ENCODE data around the gene ADCY5. TPM values are rescaled to one million over a fixed set of nuclear protein-coding genes. Genes with fewer than 3 reads are reported as not detected.

ADCY5 gene
- total RNA-seq, 1 donor from 2014 or later = not detected

DNA sequence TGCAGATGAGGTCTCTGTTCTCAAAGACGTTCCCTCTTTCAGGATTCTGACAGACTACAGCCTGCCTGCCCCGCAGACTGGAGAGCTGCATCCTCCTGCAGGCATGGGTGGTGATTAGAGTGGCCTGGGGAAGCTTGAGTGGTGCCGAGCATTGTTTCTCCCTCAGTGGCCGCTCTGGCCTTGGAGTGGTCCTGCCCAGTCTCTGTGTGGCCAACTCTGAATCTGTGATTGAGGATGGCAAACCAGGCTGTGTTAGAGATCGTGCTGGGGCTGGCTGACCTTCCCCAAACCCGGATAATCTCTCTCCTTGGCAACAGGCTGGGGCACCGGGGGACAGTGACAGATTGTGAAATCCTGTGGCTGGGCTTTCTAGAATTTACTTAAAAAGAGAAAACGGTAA, 11.0 kb upstream of the ADCY5 start:
- no peak for DNase-seq (ENCODE audit: extremely low read depth, low read depth, low spot score)

DNA sequence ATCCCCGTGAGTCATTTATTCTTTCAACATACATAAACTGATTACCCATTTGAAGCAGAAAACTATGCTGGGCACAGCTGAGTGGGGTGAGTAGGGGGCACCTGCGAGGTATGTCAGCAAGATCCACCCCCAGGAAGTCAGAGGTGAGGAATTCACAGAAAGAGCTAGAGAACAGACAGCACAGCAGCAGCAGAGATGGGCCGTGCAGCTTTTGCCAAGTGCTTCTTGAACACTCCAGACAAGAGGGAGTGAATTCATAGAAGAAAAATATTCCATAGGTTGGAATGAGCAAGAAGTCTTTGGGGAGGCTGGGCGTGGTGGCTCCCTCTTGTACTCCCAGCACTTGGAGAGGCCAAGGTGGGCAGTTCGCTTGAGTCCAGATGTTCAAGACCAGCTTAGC, 9.4 kb upstream of the ADCY5 start:
- DNase-seq (ENCODE audit: extremely low read depth, low read depth, low spot score) = no peak

DNA sequence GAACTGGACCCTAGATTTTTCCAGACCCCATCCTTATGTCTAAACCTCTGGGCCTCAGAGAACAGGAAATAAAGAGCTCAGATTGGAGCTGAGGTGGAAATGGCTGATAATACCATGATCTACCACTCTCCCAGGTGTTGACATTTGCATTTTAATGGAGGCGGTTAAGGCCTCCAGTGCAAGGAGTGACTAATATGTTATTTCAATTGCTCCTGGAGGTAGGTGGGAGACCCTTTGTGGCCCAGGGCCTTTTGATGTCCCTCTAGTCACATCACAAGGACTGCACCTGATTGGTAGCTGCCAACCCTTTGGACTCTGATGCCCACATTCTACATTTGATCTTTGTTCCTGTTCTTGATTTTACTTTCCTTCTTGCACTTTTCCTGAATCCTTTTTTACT, 9.0 kb upstream of the ADCY5 start:
- no peak for DNase-seq (ENCODE audit: extremely low read depth, low read depth, low spot score)

DNA sequence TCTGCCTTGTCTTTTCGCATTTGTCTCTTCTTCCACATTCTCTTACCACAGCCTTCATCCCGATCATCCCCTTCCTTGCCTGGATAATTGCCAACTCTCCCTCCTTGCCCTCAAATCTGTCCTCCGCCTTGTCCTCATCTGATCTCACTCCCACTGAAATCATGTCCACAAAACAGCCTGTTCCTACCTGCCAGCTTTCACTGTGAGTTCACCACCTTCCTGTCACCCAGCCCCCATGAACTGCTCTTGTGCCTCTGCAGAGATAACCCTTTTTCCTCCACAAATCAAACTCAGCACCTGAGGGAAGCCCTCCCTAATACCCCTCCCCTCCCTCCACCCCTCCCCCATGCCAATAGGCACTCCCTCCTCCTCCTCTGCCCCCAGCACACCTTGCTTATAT, 4.8 kb upstream of the ADCY5 start:
- no peak for DNase-seq (ENCODE audit: extremely low read depth, low read depth, low spot score)

DNA sequence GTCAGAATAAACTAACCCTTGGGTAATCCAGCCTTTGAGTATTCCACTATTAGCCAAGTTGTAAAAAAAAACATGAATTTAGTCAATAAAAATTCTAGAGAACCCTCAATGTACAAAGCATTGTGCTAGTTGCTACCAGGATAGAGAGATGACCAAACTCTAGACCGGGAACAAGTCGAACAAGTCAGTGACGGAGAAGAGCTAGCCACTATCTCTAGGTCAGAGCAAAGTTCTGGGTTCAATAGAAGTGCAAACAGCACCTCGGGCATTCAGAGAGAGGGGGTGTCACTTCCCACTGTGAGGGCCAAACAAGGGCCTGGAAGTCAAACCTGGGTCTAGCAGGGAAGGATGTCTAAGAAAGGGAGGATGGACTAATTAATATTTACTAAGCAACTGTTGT, 2.3 kb upstream of the ADCY5 start:
- DNase-seq (ENCODE audit: extremely low read depth, low read depth, low spot score) = no peak

DNA sequence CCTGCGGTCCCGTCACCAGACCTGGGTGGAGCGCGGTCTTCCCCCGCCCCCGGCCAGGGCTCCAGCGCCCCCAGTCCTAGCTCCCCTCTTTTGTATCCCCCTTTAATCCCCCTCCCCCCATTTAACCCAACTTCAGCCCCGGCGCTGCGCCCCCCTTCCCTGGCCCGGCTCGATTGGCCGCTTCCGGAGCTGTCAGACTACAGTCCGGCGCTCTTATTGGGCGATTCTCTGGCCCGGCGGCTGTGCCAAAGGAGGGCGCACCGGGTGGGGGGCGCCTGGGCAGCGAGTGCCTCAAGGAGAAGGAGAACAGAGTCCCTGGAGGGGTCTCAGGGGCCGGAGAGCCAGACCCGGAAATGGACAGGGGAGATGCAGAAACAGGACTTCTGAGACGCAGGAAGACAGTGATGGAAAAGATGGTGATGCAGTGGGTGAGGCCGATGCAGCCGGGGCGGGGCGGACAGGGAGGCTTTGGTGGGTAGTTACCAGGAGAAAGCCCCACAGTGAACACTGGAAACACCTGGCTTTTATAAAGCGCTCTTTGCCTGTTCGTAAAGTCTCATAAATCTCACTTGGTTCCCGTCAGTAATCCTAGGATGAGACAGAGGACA, 1.2 kb upstream of the ADCY5 start:
- DNase-seq (ENCODE audit: extremely low read depth, low read depth, low spot score) = no peak

DNA sequence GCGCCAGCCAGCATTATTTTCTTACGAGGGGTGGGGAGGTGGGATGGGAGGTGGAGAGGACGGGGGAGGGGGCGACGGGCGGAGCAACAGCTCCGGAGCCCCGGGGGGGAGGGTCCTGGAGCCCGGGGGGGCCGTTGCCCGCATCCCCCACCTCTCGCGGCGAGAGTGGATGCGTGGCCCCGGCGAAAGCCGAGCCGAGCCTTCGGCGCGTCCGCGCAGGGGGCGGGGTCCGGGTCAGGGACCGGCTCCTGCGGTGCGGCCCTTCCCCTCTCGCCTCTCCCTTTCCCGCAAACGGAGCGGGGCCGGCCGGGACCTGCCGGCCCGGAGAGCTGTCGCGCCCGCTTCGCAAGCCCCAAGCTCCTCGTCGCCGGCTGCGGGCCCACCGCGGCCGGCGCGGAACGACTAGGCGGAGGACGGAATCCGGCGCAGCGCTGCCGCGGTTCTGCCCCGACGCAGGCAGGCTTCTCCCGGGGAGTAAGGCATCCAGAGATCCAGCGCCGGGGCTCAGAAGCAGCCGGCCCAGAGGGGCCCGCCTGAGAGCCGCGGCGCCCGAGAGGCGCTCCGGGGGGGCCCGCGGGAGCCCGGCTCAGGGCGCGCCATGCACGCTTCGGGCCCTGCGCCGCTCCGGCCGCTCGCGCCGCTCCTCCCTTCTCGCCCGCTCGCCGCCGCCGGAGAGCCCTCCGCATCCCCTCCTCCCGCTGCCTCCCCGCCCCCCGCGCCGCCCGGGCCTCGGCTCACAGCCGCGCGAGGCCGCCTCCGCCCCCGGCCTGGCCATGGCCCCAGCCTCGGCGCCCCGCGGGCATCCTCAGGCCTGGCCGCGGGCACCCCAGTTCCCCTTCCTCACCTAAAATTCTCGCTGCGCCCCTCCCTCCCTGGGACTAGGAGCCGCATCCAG, 459 bp upstream of the ADCY5 start:
- DNase-seq (ENCODE audit: extremely low read depth, low read depth, low spot score) = no peak

DNA sequence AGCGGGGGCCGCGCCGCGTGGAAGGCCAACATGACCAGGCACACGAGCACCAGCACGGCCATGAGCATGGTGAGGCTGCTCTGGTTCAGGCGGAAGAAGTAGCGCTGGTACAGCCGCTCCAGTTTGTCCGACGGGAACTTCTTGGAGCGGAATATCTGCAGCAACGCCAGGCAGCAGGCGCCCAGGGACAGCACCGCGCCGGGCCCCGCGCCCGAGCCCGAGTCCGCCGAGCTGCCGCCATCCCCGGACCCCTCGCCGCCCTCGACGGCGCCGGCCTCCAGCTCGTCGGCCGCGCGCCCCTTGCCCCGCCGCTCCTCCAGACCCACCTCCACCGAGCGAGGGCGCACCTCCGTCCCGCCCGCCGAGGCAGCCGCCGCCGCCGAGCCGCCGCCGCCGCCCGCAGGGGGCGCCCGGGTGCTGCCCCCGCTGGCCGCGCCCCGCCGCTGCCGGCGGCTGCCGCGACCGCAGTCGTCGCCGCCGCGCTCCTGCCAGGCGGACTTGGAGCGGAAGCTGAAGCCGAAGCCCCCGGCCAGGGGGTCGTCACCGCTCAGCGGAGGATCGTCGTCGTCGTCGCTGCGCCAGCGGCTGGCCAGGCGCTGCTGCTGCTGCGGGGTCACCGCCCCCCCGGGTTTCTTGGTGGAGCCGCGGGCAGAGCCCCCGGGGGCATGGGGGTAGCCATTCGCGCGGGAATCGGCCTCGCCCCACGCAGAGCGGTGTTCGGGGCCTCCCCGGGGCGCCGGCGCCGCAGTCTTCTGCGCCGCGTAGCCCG, 957 bp downstream of the ADCY5 start:
- no peak for DNase-seq (ENCODE audit: extremely low read depth, low read depth, low spot score)

DNA sequence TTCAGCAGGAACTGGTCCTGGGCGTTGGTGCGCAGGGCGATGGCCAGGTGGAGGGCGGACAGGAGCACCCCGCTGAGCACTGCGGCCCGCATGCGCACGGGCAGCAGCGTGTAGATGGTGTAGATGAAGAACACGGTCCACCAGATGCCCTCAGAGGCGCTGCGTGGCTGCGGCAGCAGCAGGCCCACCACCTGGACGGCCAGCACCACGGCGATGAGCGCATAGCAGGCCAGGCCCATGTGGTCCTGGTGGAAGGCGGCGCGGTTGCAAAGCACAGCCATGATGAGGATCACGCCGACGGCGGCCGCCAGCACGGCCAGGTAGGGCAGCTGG, 1.5 kb downstream of the ADCY5 start:
- DNase-seq (ENCODE audit: extremely low read depth, low read depth, low spot score) = no peak

DNA sequence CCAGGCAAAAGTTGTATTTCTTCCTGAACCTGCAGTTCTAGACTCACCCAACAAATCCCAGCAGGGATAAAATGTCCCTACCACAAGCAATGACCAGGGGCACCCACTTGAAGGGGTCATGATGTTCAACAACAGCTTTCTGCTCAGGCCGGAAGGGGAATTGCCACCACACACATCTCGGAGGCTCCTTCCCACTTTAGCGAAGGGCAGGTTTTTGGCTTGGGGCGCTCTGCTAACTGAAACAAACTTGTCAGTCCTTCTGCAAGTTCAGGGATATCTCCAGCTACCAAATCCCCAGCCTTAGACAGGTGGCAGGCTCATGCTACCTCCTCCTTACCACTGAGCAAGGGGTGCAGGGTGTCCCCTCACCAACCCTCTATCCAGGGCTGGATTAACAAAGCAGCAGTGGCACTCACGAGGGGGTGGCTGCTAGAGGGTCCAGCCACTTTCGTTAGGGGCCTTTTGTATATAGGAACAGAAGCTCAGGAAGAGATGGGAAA, 2.2 kb downstream of the ADCY5 start:
- DNase-seq (ENCODE audit: extremely low read depth, low read depth, low spot score) = no peak

DNA sequence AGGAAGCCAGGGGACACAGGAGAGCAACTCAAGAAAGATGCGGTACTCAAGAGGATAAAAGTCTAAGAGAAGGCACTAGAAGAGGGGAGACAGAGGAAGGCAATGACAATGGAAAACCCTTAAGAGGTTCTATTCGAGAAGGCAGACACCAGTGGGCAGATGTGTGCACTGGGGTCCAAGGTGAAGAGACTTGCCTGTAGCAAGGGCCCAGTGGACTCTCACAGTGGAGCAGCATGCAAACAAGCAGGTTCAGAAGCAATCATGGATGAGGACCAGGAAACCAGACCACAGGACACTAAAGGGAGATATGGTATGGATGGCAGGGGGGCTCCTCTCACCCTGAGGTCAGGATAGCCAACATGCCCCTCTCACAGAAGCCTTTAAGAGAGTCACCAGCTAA, 2.7 kb downstream of the ADCY5 start:
- no peak for DNase-seq (ENCODE audit: extremely low read depth, low read depth, low spot score)

DNA sequence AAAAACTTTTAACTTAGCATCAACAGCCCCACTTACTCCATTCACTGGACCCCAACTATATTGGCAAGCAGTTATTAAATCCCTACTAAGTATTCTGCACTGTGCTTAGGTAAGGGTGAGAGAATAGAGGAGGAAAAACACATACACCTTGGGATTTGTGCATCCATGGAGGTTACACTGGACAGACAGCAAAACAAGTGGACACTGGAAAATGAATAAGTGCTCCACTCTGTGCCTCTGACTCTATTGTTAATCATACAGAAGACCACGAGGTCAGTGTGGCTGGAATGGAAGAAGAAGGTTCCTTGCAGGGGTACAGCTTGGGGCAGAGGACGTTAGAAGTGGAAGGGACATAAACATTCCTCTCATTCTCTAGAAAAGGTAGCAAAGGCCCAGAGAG, 3.2 kb downstream of the ADCY5 start:
- no peak for DNase-seq (ENCODE audit: extremely low read depth, low read depth, low spot score)

DNA sequence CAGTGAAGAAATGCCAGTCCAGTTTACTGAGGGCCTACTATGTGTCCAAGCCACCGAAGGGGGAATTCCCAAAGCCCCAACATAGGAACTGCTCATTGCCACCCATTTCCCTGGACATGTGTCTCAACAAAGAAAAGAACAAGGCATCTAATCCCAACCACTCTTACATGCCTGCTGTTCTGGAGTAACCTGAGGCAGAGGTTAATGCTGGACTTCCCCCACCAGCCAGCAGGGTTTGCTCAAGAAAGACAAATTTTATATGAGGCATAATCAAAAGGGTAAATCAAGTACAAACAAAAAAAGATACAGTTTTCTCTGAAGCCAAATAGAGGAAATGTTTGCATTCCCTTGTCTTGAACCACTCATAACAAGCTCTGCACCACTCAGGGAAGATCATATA, 4.1 kb downstream of the ADCY5 start:
- DNase-seq (ENCODE audit: extremely low read depth, low read depth, low spot score) = no peak

DNA sequence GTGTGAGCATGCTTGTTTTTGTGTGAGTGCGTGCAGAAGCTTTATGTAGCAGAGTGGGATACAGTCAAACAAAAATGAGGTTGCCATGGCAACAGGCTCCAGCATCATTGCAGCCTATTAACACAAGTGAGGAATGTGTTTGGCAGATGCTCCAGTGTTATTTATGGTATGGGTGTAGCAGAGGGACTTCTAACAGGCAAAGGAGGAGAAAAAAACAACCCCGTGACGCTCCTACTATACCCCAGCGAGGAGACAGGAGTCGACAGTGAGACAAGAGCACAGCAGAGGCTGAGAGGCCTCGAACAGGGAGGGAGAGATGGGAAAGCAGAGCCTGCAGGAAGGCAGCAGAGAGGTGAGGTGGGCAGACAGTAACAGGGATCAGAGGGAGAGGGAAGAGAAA, 4.9 kb downstream of the ADCY5 start:
- no peak for DNase-seq (ENCODE audit: extremely low read depth, low read depth, low spot score)

DNA sequence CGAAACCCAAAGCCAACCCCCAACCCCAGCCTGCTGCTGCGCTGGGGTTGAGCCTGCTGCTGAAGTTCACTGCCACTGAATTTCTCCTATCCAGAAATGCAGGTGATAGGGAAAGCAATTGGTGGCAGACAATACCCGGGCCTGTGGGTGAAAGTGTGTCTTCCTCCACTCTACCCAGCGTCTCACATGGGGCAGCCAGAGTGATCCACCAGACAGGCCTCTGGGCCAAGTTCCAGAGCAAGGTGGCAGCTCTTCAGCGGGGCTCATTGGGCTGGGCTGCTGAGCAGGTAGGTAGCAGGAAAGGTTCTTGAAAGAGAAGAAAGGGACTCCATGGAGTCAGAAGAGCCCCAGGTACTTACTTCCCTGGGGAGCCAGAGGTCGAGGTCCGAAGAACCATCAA, 6.0 kb downstream of the ADCY5 start:
- no peak for DNase-seq (ENCODE audit: extremely low read depth, low read depth, low spot score)

DNA sequence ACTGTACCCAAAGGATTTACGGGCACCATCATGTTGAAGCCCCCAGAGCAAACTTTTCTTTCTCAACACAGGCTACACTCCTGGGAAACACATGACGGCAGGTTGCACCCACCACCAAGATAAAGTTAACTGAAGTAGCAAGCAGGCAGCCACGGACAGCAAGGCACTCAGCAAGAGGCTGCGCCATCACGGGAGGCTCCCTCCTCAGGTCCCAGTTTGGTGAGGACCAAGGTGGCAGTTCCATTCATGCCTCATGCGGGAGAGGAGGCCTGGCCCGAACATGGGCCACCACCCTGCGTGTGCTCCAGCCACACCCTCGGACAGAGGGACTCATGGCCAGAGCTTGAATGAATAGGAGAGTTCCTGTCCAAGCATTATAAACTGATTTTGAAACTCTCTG, 6.8 kb downstream of the ADCY5 start:
- DNase-seq (ENCODE audit: extremely low read depth, low read depth, low spot score) = no peak

DNA sequence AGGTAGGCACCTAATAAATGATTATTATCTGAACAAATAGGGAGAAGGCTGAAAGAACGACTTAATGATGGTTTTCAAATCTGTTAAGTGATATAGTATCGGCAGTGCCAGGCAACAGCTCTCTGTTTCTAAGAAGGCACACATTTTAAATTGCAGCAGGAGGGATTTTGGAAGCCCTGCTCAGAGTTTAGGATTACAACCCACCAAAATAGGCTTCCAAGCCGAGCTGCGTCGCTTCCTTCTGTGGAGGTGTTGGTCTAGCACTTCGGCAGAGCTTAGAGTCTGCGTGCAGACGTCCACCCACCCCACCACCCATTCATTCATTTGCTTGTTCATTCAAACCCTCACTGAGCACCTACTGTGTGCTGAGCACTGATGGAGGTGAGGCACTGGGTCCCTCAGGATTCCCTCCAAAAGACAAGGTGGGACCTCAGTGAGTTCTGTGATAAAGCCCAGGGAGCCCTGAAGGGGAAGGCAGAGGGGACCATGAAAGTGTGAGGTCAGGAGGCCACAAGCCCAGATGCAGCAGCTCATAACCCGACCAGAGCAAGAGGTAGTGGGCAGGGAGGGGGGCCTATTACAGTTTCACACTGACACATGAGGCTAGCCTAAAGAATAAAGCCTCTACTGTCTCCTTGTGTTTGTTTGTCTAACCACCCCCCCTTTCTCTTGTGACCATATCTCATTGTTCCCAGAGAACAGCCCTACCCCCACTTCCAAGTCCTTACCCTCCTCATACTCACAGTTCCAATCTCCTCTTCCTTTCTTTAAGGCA, 8.9 kb downstream of the ADCY5 start:
- no peak for DNase-seq (ENCODE audit: extremely low read depth, low read depth, low spot score)

DNA sequence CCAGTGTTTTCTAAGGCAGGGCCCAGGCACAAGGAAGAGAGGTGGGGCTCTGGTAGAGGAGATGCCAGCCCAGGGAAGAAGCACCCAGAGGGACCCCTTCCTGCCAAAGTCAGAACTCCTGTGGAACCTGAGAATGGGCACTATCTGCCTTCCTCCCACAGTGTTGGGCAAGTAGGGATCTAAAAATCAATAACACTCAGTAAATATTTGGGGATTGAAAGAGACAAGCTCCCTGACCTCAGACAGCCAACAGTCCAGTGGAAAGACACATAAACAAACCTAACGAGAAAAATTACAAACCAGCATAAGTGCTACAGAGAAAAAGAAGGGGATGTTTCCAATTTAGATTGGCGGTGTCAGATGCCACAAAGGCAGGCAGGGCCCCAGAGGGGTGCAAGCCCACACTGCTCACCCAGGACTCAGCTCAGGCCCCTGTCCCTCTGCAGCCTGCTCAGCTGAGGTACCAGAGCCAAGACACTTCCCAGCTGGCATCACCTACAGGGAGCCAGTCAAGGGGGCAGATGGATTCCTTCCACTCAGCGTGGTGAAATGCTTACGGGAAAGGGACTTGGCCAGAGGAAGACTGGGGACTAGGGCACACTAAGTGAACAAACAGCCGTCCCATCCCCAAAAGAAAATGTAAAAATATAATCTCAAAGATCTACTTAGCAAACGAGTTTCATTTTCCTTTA, 15.9 kb downstream of the ADCY5 start:
- no peak for DNase-seq (ENCODE audit: extremely low read depth, low read depth, low spot score)

DNA sequence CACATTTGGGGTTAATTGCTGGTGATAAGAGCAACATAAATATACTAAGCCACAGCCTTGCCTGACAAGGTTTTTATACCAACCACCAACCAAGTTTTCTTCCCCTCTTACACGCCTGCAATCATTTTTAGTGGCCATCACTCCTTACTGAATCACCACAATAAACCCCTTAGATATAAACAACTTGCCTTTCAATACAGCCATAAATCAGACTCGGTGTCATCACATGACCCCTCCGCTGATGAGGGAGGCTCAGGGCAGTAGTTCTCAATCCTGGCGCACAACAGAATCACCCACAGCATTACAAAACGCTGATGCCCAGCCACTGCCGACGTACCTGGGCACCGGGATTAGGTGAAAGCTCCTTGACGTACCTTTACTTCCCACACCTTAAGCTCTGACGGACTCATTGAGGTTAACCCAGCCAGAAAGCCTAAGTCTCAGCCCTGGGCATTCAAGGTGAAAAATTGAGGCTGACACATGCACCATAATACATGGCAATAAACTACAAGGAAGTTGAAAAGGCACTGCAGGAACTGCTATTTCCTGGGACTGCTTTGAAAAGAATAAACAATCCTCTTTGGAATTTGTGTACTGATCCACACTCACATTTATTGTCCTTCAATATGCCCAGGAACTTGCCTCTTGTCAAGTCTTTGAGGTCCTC, 17.1 kb downstream of the ADCY5 start:
- DNase-seq (ENCODE audit: extremely low read depth, low read depth, low spot score) = no peak

Measured in glomerular endothelial cell (primary cell).